ENCODE data around the gene PGS1.

GRCh38 chr17:78462148-78462547, 83.7 kb downstream of the PGS1 start:
- no peak for TF ChIP-seq EP300 (IDR thresholded peaks at IDR 0.05)
- no peak for TF ChIP-seq POLR2A (IDR thresholded peaks at IDR 0.05)

Measured in ovary (tissue), 1 donor.